LNCaP clone FGC (cell line): ENCODE data around the gene LSMEM2.

Experiments used
- DNase-seq: peaks from one replicate; pipeline ENCODE4 v3.0.0-alpha.2; 2011; ENCODE audit warnings: low read depth
- H3K4me3 ChIP-seq: 2 replicates; pipeline ENCODE4 v1.5.1; 2011; ENCODE audit warnings: mild to moderate bottlenecking, low read depth, low read length, control low read depth
- CTCF ChIP-seq: IDR thresholded peaks from 2 replicates; pipeline ENCODE4 v1.5.1; 2012; ENCODE audit warnings: mild to moderate bottlenecking; ENCODE audit not compliant: control insufficient read depth, insufficient read depth; ENCODE audit errors: extremely low read depth

Gene LSMEM2

DNA sequence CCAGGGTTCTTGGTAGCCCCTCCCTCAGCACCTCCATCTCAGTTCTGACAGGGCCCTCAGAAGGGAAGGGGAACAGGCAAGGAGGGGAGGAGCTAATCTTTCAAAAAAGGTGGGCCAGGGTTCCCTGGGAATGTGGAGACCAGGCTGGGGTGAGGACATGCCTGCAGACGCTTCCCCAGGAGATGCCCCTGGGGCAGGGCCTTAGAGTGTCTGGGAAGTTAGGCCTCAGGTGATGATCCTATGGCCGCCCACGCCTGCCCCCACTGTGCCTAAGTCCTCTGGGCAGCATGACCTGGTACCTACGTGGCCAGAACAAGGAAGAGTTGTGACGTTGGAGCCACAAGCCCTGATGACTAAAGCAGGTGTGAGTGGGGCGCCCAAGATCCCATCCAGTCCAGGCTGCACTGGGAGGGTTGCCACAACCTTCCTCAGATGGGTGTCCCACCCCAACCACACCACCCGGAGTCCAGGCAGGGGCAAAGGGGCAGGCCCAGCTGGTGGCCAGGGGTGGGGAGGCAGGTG, 13.9 kb upstream of the LSMEM2 start:
- DNase-seq, result no peak
- H3K4me3 ChIP-seq, result no peak overlapping the region
- no peak for TF ChIP-seq CTCF

GRCh38 chr3:50265571-50265970, 13.3 kb upstream of the LSMEM2 start:
- no peak for DNase-seq
- no peak for TF ChIP-seq CTCF
- H3K4me3 ChIP-seq, result no peak overlapping the region

- no peak overlapping the region for H3K4me3 ChIP-seq
- no peak for TF ChIP-seq CTCF
- no peak for DNase-seq
These were observed 12.9 kb upstream of the LSMEM2 start for GRCh38 chr3:50266017-50266416.

GRCh38 chr3:50266836-50267235, 12.1 kb upstream of the LSMEM2 start:
- no peak for DNase-seq

DNA sequence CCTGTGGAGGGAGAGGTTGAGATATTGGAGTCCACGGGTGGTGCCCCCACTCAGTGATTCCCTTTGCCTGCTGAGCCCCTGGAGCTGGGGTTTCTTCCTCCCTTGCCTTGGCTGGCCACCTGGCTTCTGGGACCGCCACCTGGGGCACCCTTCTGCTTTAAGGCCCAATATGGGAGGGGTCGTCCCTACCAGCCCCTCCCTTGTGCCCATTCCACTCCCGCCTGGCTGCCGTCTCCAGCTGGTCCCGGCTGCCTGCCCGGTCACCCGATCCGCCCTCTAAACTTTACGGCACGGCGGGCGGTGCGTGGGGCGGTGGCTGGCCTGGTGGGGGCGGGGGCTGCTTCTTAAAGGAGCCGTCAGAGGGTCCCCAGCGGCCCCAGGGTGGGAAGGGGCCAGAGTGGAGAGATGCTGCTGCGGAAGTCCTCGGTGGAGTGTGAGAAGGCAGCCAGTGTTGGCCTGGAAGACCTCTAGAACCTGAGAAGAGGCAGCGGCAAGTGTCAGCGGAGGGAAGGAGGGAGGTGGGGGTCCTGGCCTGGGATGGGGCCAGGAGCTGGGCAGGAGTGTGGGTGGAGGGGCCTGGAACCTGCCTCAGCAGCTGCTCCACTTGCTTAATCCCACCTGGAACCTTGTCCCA, 11.5 kb upstream of the LSMEM2 start:
- H3K4me3 ChIP-seq, result peak overlapping the region; percentile 37
- DNase-seq, result no peak
- TF ChIP-seq CTCF, result no peak

More at GRCh38 chr3:50266836-50267235, 12.1 kb upstream of the LSMEM2 start:
- H3K4me3 ChIP-seq, result peak overlapping the region; percentile 37
- TF ChIP-seq CTCF, result no peak

DNA sequence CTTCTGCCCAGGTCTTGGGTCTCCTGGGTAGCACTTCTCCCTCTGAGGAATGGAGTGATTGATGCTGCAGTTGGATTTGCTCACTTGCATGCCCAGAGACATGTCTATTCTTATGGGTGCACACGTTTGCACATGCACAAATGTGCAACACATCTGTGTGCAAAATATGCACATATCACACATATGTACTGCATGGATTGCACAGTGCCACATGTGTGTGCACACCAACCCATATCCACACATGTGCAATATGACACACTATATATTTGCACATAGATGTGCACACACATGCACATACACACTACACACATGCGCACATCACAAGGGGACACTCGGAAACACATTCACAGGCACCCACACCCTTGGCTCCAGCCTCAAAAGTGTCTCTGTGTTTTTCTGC, 10.6 kb upstream of the LSMEM2 start:
- no peak overlapping the region for H3K4me3 ChIP-seq
- no peak for TF ChIP-seq CTCF
- DNase-seq, result no peak
